HG02970 (cell line): Measurements from ENCODE around the gene ZNF100.
"Not testable (repeated sequence)": the region's sequence is repeated elsewhere in the genome, so short reads cannot be mapped to it uniquely, and the experiment has no call there.

Source experiments
- ATAC-seq: cut with Tn5 transposase; IDR thresholded peaks from one replicate; pipeline ENCODE4 v1.9.1; 2021; ENCODE audit warnings: mild to moderate bottlenecking, moderate library complexity, moderate number of reproducible peaks; ENCODE audit not compliant: unreplicated experiment, low FRiP score

The ZNF100 gene

DNA sequence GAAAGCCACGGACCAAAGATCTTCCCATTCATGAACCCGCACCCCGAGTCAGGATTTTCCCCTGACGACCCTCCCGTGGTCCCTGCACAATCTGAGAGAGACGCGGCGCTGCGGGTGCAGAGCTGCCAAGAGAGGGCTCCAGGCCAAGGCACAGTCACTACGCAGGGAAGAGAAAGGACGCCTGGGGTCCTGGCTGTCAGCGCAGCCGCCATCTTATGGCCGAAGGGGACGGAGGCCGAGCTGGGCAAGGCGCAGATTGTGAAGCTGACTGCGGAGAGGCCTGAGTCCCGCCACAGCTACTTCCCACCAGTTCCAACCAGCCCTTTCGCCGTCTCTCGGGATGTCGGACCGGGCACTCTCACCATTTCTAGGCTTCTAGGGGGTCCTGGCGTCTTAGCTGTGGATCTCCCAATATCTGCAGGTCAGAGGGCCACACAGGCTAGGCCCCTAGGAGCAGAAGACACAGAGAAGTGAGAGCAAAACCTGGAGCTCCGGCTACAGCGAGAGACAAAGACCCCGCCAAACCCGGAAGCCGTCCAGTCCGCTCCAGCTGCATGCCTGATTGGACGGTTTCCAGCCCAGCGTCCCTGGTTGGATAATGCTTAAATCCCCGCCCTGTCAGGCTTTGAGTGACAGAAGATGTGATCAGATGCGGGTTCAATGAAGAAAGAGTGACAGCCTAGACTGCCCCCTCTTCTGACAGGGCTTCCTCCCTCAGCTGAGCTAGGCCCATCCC lies at the start of gene ZNF100:
Gene ZNF100, minus strand, starts transcription at position 515 of the 736 bp plus-strand sequence. Its CDS starts 150 bp downstream, at position 365.
- ATAC-seq = peak; percentile 96

DNA sequence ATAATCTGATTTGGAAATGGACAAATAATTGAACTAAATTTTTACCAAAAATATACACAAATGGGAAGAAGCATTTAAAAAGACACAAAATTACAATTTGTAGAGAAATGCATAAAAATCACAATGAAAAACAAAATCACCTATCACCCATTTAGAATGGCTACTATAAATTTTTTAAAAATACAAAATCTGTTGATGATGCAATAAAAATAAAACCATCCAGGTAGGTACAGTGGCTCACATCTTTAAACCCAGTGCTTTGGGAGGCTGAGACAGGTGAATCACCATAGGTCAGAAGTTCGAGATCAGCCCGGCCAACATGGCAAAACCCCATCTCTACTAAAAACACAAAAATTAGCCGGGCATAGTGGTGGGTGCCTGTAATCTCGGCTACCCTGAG lies 45.1 kb upstream of the ZNF100 start:
- no peak for ATAC-seq

DNA sequence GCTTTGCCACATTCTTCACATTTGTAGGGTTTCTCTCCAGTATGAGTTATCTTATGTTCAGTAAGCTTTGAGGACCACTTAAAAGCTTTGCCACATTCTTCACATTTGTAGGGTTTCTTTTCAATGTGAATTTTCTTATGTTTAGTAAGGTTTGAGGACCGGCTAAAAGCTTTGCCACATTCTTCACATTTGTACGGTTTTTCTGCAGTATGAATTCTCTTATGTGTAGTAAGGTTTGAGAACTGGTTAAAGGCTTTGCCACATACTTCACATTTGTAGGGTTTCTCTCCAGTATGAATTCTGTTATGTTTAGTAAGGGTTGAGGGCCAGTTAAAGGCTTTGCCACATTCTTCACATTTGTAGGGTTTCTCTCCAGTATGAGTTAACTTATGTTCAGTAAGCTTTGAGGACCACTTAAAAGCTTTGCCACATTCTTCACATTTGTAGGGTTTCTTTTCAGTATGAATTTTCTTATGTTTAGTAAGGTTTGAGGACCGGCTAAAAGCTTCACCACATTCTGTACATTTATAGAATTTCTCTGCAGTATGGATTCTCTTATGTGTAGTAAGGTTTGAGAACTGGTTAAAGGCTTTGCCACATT lies 41.1 kb upstream of the ZNF100 start:
- not testable (repeated sequence) for ATAC-seq

DNA sequence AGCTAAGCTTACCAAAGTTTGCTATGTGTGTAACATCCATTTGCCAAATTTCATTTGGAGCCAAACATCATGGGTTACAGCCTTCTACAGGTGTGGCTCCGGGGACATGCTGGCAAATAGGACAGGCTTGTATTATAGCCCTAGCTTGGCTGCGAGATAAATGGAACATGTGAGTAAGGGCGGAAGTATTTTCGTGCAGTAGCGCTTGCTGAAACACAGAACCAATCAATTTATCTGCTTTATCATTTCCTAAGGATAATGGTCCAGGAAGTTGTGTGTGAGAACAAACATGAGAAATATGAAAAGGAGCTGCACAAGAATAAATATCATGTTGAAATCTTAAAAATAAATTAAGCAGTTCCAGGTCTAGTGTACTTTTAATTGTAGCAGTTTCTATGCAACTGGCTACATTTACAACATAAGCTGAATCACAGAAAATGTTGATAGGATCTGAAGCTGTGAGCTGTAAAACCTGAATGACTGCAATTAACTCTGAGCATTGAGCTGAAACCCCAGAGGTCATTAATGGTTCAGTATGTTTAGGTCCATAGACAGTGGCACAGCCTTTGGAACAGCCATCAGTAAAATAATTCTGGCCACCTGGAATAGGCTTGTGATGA lies 22.2 kb upstream of the ZNF100 start:
- no peak for ATAC-seq

DNA sequence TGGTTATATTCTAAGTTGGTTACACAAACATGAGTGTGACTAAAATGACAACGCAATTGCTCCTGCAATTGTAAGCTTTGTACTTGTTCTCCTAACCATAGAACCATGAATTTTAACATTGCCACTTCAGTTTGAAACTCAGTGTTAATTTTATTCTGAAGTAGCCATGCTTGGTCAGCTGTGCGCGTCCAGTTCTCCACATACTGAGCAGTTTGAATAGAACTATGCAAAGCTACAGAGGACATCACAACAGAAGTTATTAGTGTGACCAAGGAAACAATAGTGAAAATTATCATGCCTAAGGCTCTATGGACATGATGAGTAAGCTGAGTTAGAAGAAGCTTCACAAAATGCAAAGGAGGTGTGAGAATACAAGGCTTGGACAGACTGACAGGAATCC lies 19.6 kb upstream of the ZNF100 start:
- ATAC-seq = no peak

DNA sequence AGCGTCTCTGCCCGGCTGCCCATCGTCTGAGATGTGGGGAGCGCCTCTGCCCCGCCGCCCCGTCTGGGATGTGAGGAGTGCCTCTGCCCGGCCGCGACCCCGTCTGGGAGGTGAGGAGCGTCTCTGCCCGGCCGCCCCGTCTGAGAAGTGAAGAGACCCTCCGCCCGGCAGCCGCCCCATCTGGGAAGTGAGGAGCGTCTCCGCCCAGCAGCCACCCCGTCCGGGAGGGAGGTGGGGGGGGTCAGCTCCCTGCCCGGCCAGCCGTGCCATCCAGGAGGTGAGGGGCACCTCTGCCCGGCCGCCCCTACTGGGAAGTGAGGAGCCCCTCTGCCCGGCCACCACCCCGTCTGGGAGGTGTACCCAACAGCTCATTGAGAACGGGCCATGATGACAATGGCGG lies 8.4 kb upstream of the ZNF100 start:
- not testable (repeated sequence) for ATAC-seq

DNA sequence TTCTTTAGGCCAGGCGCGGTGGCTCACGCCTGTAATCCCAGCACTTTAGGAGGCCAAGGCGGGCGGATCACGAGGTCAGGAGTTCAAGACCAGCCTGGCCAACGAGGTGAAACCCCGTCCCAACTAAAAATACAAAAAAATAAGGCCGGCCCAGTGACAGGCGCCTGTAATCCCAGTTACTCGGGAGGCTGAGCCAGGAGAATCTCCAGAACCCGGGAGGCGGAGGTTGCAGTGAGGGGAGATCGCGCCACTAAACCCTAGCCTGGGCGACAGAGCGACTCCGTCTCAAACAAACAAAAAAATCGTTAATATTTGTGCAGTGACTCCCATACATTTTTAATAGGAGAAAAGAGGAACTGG lies 694 bp downstream of the ZNF100 start:
- ATAC-seq = peak; percentile 6

DNA sequence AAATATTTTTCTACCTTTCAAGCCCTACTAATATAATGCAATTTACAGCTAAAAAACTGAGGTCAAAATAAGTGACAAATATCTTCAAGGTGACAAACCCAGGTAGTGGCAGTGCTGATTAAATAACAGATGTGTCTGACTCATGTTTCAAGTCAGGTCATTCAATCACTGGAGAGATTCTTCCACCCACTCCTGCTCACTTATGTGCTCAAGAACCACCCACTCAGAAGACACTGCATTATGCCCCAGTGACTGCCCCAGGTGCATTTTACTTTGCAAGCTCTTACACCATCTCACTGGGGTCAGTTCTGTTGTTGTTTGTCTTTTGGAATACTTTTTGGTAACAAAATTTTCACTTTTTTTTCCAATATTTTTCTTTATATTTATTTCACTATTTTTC lies 2.2 kb downstream of the ZNF100 start:
- no peak for ATAC-seq

DNA sequence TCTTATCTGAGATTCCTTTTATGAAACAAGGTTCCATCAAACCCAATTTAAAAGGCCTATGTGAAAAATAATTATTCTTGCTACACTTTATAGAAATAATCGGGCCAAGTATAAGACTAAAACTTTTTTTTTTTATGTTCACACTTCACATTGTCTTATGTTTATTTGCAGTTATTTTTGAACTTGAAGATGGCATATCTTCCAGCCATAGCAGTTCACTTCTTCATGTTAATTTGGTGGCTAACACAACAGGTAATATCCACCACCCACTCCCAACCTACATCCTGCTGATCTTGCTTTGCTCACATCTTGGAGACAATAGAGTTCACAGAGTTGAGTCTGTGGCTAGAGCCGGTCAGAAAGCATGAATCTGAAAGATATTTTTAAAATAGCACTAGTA lies 5.8 kb downstream of the ZNF100 start:
- not testable (repeated sequence) for ATAC-seq

DNA sequence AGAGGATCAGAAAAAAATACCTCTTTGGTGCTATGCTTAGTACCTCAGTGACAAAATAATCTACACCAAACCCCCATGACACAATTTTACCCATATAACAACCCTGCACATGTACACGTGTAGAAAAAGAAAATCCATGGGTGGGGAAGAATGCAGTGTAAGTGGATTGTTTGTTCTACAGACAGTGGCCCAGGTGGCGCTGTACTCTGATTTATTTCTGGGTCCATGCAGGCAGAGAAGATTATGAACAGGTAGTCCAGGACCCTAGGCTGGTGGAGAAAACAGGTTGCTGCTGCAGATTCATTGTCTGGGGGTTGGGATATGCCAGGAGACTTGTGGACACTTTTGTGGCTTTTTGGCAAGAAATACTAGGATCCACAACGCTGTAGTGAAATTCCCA lies 9.1 kb downstream of the ZNF100 start:
- ATAC-seq = no peak

DNA sequence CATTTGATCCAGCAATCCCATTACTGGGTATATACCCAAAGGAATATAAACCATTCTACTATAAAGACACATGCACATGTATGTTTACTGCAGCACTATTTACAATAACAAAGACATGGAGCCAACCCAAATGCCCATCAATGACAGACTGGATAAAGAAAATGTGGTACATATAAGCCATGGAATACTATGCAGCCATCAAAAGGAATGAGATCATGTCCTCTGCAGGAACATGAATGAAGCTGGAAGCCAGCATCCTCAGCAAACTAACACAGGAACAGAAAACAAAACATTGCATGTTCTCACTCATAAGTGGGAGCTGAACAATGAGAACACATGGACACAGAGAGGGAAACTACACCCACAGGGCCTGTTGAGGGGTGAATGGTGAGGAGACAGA lies 11.8 kb downstream of the ZNF100 start:
- ATAC-seq = not testable (repeated sequence)

DNA sequence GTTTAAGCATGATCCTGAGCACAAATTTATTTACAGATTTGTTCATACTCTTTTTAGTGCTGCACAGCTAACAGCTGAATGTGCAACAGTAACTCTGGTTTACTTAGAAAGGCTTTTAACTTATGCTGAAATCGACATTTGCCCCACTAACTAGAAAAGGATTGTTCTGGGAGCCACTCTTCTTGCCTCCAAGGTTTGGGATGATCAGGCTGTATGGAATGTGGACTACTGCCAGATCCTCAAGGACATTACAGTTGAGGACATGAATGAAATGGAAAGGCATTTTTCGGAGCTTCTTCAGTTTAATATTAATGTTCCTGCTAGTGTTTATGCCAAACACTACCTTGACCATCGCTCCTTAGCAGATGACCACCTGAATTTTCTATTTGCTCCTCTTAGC lies 16.0 kb downstream of the ZNF100 start:
- ATAC-seq = no peak

DNA sequence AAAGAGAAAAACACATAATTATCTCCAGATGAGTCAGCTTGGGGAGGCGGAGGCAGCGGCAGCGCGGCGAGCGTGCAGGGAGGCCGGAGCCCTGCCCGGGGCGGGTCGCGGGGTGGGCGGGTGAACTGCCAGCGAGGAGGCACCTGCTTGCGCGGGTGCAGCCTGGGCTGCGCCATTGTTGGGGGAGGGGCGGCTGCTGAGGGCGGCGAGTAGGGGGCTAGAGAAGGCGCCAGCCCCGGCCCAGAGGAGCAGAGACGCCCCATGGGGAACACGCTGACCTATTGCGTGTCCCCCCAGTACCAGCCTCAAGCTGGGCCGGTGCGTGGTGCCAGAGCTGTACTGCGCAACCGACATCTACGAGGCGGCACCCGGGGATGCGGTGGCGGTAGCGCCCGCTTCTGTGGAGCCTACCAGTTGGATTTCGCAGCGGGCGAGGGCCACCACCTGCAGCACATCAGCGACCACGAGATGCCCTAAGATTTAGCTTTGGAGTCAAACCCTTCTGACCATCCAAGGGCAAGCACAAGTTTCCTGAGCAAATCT lies 16.7 kb downstream of the ZNF100 start:
- ATAC-seq = no peak

DNA sequence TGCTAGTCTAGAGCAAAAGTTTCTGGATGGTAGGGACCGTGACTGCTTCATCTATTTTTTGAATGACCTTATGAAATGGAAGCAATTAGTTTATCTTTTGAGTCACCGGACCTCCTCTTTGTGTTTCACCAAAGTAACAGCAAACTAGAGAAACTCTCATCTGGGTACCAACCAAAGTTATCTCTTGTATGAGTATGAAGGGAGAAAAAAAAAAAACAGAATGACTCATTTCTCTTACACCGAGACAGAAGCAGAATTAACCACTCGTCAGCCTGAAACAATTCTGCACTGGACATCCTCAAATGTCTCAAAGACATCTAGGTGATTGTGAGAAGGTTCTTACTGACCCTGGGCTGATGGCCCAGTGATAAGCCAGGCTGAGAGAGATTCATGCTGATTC lies 18.3 kb downstream of the ZNF100 start:
- no peak for ATAC-seq

DNA sequence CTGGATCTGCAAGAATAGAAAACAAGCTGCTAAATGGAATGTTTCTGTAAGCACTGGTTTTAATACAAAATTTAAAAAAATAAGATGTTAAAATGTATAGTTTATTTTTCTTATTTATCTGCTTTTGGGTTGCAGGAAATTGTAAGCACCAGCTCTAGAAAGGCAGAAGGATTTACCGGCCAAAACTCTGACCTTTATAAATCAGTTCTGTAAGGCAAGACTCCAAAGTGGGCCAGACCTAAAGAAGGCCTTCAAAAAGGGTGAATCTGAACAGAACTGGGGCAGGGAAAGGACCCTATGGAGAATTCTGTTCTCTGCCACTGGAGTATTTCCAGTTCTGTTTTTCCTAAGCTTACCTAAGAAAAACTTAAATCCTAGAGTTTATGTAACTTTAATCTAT lies 19.3 kb downstream of the ZNF100 start:
- no peak for ATAC-seq

DNA sequence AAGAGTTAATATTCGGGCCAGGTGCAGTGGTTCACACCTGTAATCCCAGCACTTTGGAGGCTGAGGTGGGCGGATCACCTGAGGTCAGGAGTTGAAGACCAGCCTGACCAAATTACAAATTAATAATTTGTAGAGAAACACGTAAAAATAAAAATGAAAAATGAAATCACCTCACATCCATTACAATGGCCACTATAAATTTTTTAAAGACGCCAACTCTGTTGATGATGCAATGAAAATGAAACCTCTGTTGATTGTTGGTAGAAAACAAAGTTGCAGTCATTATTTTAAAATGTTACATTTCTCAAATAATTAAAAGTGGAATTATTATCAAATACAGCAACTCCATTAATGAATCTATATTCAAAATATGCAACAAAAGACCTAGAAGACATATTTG lies 26.8 kb downstream of the ZNF100 start:
- no peak for ATAC-seq

DNA sequence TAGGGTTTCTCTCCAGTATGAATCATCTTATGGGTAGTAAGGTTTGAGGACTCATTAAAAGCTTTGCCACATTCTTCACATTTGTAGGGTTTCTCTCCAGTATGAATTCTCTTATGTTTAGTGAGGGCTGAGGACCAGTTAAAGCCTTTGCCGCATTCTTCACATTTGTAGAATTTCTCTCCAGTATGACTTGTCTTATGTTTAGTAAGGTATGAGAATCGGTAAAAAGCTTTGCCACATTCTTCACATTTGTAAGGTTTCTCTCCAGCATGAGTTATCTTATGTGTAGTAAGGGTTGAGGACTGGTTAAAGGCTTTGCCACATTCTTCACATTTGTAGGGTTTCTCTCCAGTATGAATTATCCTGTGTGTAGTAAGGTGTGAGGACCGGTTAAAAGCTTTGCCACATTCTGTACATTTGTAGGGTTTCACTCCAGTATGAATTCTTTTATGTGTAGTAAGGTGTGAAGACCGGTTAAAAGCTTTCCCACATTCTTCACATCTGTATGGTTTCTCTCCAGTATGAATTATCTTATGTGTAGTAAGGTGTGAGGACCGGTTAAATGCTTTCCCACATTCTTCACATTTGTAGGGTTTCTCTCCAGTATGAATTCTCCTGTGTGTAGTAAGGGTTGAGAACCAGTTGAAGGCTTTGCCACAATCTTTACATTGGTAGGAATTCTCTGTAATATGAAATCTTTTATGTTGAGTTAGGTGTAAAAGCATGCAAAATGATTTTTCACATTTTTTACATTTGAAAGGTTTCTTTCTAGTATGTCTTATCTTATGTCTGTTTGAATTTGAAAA lies 40.2 kb downstream of the ZNF100 start:
- not testable (repeated sequence) for ATAC-seq

DNA sequence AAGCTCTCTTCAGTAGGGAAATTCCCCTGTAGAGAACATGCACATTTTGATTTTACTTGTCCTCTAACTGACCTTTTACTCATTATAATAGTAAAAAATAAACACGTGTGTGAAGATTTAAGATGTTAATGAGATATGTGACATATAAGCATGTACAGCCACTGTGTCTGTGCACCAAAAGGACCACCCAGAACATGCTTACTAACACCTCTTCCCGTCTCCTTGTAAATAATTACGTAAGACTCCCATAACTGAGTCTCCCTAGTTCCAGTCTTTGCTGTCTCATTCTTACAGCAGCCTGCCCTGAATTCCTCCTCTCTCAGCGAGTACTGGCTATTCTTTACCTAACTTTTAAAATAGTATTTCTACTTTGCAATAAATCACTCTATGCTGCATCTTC lies 53.6 kb downstream of the ZNF100 start:
- ATAC-seq = no peak

DNA sequence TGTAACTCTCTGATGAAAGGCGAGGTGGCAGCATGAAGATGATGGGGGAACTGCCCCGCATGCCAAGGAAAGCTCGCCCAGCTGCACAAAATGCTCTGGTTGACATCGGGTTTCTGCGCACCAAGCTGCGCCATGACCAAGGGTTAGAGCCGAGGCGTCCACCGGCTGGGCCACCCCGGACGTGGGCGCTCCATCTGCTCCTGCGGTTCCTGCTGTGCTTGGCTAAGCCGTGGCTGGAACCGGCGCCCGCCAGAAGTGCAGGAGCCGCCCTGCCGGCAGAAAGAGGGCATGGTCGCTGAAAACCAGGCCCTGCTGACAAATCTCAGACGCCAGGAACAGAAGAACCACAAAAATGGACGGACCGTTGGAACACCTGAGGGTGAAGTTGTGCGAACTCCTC lies 57.9 kb downstream of the ZNF100 start:
- ATAC-seq = no peak

DNA sequence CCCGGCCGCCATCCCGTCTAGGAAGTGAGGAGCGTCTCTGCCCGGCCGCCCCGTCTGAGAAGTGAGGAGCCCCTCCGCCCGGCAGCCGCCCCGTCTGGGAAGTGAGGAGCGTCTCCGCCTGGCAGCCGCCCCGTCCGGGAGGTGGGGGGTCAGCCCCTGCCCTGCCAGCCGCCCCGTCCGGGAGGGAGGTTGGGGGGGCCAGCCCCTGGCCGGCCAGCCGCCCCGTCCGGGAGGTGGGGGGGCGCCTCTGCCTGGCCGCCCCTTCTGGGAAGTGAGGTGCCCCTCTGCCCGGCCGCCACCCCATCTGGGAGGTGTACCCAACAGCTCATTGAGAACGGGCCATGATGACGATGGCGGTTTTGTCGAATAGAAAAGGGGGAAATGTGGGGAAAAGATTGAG lies 59.5 kb downstream of the ZNF100 start:
- ATAC-seq = not testable (repeated sequence)

DNA sequence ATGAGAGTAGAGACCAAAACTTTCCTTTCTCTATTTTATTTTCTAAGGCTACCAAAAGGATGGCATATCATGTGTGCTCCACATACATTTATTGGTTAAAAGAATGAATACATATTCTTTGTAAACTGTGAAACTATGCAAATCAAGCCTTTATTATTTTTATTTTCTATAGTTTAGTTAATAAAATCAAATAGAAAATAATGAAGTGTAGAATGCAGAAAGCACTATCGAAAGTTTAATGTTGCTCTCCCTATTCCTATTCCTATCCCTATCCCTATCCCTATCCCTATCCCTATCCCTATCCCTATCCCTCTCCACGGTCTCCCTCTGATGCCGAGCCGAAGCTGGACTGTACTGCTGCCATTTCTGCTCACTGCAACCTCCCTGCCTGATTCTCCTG lies 60.3 kb downstream of the ZNF100 start:
- ATAC-seq = no peak
